HCEC 1CT (cell line): ENCODE measurements around the gene ENAH.
"Not testable (repeated sequence)": the region's sequence is repeated elsewhere in the genome, so short reads cannot be mapped to it uniquely, and the experiment has no call there.

Source experiments
- DNase-seq: peaks from one replicate; pipeline ENCODE4 v3.0.0-alpha.2; 2017

The ENAH gene

GRCh38 chr1:225638853-225639252 lies 14.1 kb downstream of the ENAH start:
- DNase-seq: no peak

- DNase-seq: no peak
Observed at GRCh38 chr1:225637651-225638199, 15.2 kb downstream of the ENAH start.

GRCh38 chr1:225636992-225637391 lies 15.9 kb downstream of the ENAH start:
- not testable (repeated sequence) for DNase-seq

DNA sequence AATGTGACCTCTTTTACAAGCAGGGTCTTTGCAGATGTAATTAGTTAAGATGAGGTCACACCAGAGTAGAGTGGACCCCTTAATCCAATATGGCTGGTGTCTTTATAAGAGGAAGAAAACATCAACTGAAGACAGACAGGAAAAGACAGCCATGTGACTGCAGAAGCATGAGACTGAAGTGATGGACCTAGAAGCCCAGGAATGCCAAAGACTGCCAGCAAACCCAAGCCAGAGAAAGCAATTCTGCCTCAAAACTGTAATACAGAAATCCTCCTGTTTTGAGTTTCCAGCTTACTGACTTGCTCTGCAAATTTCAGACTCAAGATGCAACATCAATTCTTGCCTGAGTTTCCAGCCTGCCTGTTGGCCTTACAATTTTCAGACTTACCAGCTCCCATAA lies 17.3 kb downstream of the ENAH start:
- no peak for DNase-seq

DNA sequence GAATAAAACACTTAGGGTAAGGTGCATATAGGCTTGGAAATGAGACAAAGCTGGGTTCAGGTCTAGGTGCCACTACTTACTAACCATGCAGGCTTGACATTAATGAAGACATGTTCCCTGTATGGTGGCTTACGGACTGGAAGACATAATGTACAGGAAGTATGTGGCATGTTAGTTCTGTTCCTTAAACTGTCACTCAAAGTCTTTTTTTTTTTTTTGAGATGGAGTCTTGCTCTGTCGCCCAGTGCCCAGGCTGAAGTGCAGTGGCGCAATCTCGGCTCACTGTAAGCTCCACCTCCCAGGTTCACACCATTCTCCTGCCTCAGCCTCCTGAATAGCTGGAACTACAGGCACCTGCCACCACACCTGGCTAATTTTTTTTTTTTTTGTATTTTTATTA lies 20.1 kb downstream of the ENAH start:
- not testable (repeated sequence) for DNase-seq

DNA sequence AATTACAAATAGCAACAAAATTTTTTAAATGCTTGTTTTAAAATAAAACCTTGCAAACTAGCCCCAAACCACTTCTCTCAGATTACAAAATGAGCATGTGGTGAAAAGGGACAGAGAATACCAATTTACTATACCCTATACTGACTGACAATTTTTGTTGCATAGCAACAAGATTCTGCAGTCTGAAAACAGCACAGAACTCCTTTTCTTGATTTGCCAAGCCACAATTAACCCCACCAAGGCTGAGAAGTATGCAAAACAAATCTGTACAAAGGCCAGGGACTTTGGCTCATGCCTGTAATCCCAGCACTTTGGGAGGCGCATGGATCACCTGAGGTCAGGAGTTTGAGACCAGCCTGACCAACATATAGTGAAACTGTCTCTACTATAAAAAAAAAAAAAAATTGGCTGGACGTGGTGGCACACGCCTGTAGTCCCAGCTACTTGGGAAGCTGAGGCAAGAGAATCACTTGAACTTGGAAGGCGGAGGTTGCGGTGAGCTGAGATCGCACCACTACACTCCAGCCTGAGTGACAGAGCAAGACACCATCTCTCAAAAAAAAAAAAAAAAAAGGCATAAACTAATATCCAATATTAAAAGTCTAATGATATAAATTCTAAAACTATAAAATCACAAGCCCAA lies 21.8 kb downstream of the ENAH start:
- no peak for DNase-seq

DNA sequence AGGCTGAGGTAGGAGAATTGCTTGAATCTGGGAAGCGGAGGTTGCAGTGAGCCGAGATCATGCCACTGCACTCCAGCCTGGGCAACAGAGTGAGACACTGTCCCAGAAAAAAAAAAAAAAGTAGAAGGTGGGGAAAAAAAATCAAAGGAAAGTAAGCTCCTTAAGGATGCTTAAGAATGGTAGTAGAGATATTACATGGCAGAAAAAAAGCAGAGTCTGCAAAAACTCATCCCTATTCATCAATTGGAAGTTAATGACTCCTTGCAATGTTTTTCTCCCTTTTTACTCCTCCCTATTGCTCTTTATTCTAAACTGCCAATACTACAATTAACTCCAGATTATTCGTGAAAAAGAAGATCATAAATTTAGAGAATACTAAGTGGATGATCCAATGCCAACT lies 23.4 kb downstream of the ENAH start:
- no peak for DNase-seq

DNA sequence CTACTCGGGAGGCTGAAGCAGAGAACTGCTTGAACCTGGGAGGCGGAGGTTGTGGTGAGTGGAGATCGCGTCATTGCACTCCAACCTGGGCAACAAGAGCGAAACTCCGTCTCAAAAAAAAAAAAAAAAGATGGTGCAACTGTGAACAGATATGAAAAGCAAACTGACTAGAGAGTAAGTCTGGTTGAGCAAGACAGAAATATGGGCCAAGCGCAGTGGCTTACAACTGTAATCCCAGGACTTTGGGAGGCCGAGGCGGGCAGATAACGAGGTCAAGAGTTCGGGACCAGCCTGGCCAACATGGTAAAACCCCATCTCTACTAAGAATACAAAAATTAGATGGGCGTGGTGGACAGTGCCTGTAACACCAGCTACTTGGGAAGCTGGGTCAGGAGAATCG lies 24.1 kb downstream of the ENAH start:
- DNase-seq: not testable (repeated sequence)

- no peak for DNase-seq
Observed at GRCh38 chr1:225627304-225627947, 25.5 kb downstream of the ENAH start.

GRCh38 chr1:225626698-225627097 lies 26.2 kb downstream of the ENAH start:
- DNase-seq: peak; percentile 28

DNA sequence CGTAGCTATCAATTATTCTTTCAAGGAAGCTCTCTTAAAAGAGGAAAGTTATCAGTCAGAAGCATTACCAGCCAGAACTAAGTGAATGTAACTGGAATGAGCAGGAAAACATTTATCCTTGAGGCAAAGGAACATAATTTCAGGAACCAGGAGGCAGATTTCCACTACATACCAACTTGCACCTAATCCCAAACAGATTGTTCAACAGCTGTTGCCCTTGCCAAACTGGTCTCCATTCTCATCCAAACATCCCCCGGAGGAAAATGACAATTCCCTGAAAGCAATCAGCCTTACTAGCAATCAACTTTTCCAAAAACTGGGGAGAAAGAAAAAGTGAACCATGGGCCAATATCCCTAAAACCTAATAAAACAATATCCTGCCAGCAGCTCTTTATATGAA lies 35.0 kb downstream of the ENAH start:
- no peak for DNase-seq

DNA sequence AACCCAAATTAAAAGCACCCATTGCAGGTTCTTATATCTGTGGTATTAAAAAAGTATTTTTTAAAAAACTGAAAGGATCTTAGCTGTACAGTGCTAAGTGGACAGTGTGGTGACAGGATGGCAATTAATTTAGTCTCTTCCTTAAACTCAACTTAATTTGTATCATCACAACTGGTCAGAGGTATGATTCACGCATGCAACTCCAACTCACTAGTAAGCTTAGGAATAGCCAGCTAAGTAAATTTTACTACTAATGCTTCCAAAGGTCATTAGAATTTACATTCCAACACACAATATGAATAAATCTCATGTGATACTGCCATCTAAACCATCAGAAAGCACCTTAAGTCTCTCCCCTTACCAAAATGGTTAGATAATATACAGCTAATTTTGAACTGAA lies 35.4 kb downstream of the ENAH start:
- DNase-seq: peak; percentile 63

GRCh38 chr1:225615403-225615790 lies 37.5 kb downstream of the ENAH start:
- DNase-seq: not testable (repeated sequence)

DNA sequence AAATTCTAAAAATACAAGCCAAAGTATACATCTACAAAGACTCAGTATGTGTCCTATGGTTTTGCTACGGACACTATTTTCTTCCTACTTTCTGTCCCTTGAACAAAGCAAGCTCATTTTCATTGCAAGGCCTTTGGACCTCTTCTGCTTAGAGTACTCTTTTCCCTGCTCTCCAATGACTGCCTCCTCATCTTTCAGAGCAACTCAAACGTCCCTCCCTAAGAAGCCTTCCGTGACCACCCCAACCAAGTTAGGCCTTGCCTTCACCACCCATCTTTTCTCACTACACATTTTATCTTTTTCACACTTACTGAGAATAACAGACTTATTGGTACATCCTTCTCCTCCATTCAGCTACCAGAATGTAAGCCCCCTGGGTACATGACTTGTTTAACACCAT lies 39.9 kb downstream of the ENAH start:
- no peak for DNase-seq

DNA sequence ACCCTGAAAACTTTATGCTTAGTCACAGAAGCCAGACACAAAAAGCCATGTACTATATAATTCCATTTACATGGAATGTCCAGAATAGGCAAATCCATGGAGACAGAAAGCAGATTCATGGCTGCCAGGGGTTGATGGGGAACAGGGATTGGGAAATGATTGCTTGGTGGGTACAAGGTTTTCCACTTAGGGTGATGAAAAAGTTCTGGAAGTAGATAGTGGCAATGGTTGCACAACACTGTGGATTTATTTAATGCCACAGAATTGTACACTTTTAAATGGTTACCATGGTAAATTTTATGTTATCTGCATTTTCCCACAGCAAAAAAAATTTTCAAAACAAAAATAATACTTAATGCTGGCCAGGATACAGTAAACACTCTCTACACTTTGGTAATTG lies 40.6 kb downstream of the ENAH start:
- no peak for DNase-seq

- no peak for DNase-seq
Observed at GRCh38 chr1:225611537-225612223, 41.2 kb downstream of the ENAH start.

GRCh38 chr1:225610539-225610938 lies 42.4 kb downstream of the ENAH start:
- DNase-seq: no peak

DNA sequence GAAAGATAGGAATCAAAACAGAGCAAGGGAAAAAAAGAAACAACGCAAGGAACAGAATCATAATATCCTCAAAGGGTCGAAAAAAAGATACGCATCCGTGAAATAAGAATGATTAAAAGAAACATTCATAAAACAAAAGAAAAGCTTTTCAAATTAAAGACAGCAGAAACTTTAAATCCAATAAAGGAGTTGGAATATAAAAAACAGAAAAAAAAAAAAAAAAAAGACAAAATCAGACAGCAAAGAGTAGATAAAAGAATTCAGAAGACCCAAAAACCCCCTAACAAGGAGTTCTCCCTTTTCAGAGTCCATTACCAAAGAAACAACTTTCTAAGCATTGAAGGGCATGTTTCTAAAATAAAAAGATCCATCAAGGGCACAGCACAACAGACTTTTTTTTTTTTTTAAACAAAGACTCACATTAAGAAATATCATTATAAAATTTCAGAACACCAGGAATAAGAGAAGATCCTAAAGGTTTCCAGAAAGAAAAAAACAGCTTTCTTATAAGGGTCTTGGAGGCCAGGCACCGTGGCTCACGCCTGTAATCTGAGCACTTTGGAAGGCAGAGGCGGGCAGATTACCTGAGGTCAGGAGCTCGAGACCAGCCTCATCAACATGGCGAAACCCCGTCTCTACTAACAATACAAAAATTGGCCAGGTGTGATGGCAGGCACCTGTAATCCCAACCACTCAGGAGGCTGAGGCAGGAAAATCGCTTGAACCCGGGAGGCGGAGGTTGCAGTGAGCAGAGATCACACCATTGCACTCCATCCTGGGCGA lies 44.7 kb downstream of the ENAH start:
- no peak for DNase-seq

DNA sequence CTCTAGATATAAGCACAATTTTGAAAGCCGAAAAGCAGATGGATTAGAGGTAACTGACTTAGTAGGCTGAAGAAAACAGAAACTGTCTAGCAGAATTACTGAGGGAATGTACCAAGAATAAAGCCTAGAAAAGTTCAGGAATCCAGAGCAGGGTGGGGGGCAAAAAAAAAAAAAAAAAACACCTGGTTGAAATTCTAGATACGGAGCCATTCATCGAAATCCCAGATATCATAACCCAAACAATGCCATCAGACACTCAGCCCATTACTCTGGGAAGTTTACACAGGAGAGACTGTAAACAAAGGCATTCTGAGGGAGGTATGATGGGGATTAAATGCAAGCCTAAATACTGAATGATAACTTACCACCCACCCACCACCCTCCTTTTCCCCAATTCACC lies 45.6 kb downstream of the ENAH start:
- DNase-seq: no peak

- peak; percentile 73 for DNase-seq
Observed at GRCh38 chr1:225603538-225604354, 49.2 kb downstream of the ENAH start.

- DNase-seq: no peak
Observed at GRCh38 chr1:225602590-225603206, 50.2 kb downstream of the ENAH start.
